Skeletal muscle tissue (tissue), 4 donors: ENCODE results near the gene CLEC4G. TPM values are rescaled to one million over a fixed set of nuclear protein-coding genes. Genes with fewer than 3 reads are reported as not detected.
"Not testable (repeated sequence)": the region's sequence is repeated elsewhere in the genome, so short reads cannot be mapped to it uniquely, and the experiment has no call there.

Experiments
- H3K27ac ChIP-seq: one replicate; pipeline ENCODE4 v1.7.0; 2013; ENCODE audit warnings: mild to moderate bottlenecking, low read depth, low read length, inconsistent platforms
- H3K27me3 ChIP-seq, 3 donors: one replicate each; pipeline ENCODE4 v1.7.0; 2013; ENCODE audit warnings: low read length in 3 of 3; ENCODE audit not compliant: control insufficient read depth in 3 of 3, insufficient read depth in 3 of 3
- H3K36me3 ChIP-seq, 3 donors: one replicate each; pipeline ENCODE4 v1.7.0; 2013; ENCODE audit warnings: low read length in 3 of 3; ENCODE audit not compliant: control insufficient read depth in 3 of 3, insufficient read depth in 3 of 3
- H3K4me1 ChIP-seq, 3 donors: one replicate each; pipeline ENCODE4 v1.7.0; 2013; ENCODE audit warnings: low read length in 3 of 3, mild to moderate bottlenecking in 3 of 3; ENCODE audit not compliant: control insufficient read depth in 3 of 3, insufficient read depth in 3 of 3
- H3K4me3 ChIP-seq, 3 donors: one replicate each; pipeline ENCODE4 v1.7.0; 2013; ENCODE audit warnings: low read length in 3 of 3
- H3K9ac ChIP-seq, 3 donors: one replicate each; pipeline ENCODE4 v1.7.0; 2013; ENCODE audit warnings: low read length in 3 of 3, mild to moderate bottlenecking in 3 of 3, moderate library complexity in 2 of 3, low read depth in 1 of 3
- H3K9me3 ChIP-seq, 3 donors: one replicate each; pipeline ENCODE4 v1.7.0; 2013; ENCODE audit warnings: low read length in 3 of 3; ENCODE audit not compliant: control insufficient read depth in 3 of 3
- total RNA-seq: library from RNA; depleted of rRNA; stranded (reverse); fragments of >200 nt; gene quantifications from one replicate; pipeline ENCODE4 v1.2.3, GENCODE V29; 2014
- donor health status: Osteomylitis.

Gene CLEC4G
- total RNA-seq, 1 donor from 2014 or later = 0.52 TPM

DNA sequence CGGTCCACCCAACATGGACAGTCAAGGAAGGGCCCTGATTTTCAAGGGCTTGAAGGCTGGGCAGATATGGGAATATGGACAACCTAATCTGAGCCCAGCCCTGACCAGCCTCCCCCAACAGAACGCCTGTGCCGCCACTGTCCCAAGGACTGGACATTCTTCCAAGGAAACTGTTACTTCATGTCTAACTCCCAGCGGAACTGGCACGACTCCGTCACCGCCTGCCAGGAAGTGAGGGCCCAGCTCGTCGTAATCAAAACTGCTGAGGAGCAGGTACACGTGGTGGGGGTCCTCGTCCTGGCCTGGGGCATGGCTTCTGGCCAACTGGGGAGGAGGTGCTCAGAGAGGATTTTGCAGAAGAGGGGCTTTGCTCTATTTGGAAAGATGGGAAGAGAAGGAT lies 34.6 kb upstream of the CLEC4G start:
- H3K27ac ChIP-seq = no peak overlapping the region
- no peaks in the 10 kb centered on the region for H3K9me3 ChIP-seq
- peaks cover 0 to 14% (median 10%) of the 10 kb centered on the region in 3 donors for H3K27me3 ChIP-seq
- H3K4me1 ChIP-seq = no peaks in the 10 kb centered on the region
- no peaks in the 10 kb centered on the region for H3K36me3 ChIP-seq
- no peak overlapping the region for H3K9ac ChIP-seq
- H3K4me3 ChIP-seq = no peak overlapping the region

DNA sequence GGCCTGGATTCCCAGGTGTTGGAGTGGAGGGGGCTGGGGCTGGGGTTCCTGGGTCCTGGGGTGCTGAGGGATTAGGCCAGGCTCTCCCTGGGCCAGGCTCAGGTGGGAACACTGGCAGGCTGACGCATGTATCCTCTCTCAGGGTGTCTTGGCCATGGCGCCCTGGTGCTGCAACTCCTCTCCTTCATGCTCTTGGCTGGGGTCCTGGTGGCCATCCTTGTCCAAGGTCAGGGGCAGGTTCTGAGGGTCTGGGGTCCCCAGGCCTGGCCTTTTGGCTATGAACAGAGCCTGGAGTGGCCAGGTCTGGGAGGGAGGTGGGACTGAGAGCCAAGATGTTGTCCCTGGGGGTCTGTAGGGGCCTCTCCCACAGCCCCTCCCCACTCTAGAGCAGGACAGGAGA lies 33.1 kb upstream of the CLEC4G start:
- not testable (repeated sequence) for H3K9ac ChIP-seq, H3K27ac ChIP-seq, H3K36me3 ChIP-seq, H3K9me3 ChIP-seq, H3K4me3 ChIP-seq, H3K4me1 ChIP-seq
- peaks cover 4 to 17% (median 7%) of the 10 kb centered on the region in 3 donors for H3K27me3 ChIP-seq

DNA sequence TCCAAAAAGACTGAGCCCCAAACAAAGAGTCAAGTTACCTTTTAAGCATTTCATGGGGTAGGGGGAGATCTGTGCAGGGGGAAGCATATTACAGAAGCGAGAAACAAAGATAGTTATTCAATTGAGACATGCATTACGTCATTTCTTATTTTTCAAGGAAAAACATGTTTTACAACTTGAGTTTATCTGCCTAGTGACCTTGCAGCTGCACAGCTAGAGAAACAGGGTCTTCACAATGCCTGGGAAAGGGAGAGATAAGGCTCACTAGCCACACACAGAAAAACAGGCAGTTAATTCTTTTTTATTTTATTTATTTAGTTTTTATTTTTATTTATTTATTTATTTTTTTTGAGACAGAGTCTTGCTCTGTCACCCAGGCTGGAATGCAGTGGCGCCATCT lies 32.2 kb upstream of the CLEC4G start:
- H3K4me1 ChIP-seq, H3K36me3 ChIP-seq, H3K9ac ChIP-seq, H3K4me3 ChIP-seq, H3K27ac ChIP-seq: not testable (repeated sequence)
- H3K27me3 ChIP-seq = peaks cover 2 to 17% (median 4%) of the 10 kb centered on the region in 3 donors
- peaks cover 0 to 10% (median 3%) of the 10 kb centered on the region in 3 donors for H3K9me3 ChIP-seq

DNA sequence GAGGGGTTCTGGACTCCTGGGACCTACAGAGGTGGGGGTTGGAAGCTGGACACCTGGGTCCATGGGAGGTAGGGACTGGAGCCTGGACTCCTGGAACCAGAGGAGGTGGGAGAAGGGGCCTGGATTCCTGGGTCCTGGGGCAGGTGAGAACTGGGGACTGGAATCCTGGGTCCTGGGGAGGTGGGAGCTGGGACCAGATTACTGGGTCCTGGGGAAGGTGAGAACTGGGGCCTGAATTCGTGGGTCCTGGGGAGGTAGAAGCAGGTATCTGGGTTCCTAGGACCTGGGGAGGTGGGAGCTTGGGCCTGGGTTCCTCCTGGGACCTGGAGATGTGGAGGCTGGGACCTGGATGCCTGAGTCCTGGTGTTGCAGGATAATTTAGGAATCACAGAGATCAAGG lies 31.8 kb upstream of the CLEC4G start:
- no peaks in the 10 kb centered on the region for H3K36me3 ChIP-seq
- H3K9me3 ChIP-seq = peaks cover 0 to 10% (median 7%) of the 10 kb centered on the region in 3 donors
- H3K27ac ChIP-seq = no peak overlapping the region
- H3K9ac ChIP-seq = no peak overlapping the region
- H3K27me3 ChIP-seq = peaks cover 0 to 17% (median 4%) of the 10 kb centered on the region in 3 donors
- no peaks in the 10 kb centered on the region for H3K4me1 ChIP-seq
- H3K4me3 ChIP-seq = no peak overlapping the region

DNA sequence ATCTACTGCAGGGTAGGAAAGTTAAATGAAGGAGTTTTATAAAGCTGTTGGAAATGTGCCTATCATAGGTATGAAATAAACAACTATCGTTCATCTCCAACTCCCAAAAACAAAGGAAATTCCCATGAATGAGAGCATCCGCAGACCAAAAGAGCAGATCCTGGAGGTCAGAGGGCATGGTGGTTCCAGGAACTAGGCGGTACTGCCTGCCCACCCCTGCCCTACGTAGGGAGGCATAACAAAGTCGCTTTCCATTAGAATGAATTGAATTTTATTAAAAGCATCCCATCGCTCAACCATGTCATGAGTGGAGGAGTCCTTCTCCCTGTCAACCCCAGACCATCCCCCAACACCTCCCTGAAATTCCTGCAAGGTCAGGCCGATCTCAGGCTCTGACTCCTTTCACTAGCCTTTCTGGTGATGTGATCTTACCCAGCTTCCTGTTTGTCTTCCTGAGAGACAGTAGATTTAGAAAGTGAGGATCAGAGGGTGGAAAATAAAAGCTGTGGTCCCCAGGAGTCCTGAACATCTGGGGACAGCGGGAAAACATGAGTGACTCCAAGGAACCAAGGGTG lies 30.9 kb upstream of the CLEC4G start, which contains the start of gene CLEC4M:
TSS of gene CLEC4M (plus strand) at position 525 of the 575 bp plus-strand sequence. CDS start at position 549, 24 bp downstream.
- H3K9me3 ChIP-seq = peaks cover 0 to 10% (median 9%) of the 10 kb centered on the region in 3 donors
- H3K9ac ChIP-seq = no peak within 1 kb of the TSS
- H3K4me3 ChIP-seq = no peak within 1 kb of the TSS
- no peaks in the 10 kb centered on the region for H3K36me3 ChIP-seq
- H3K27me3 ChIP-seq = peaks cover 0 to 15% (median 4%) of the 10 kb centered on the region in 3 donors
- no peaks in the 10 kb centered on the region for H3K4me1 ChIP-seq
- no peak within 1 kb of the TSS for H3K27ac ChIP-seq

DNA sequence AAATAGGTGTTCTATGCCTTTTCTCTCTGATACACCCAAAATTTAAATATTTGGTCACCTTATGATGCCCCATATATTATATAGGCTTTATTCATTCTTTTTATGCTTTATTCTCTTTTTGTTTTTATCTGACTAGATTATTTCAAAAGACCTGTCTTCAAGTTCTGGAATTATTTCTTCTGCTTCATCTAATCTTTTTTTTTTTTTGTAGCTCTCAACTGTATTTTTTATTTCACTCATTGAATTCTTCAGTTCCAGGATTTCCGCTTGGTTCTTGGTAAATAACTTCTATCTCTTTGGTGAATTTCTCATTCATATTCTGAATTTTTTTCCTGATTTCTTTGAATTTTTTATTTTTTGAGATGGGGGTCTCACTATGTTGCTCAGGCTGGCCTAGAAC lies 27.2 kb upstream of the CLEC4G start:
- Histone ChIP-seq H3K9me3 (peaks cover 0 to 16% (median 15%) of the 10 kb centered on the region in 3 donors), H3K27me3 (peaks cover 0 to 12% (median 4%) of the 10 kb centered on the region in 3 donors), H3K27ac (no peak overlapping the region), H3K4me1 (no peaks in the 10 kb centered on the region), H3K4me3 (no peak overlapping the region), H3K36me3 (no peaks in the 10 kb centered on the region), H3K9ac (no peak overlapping the region)

DNA sequence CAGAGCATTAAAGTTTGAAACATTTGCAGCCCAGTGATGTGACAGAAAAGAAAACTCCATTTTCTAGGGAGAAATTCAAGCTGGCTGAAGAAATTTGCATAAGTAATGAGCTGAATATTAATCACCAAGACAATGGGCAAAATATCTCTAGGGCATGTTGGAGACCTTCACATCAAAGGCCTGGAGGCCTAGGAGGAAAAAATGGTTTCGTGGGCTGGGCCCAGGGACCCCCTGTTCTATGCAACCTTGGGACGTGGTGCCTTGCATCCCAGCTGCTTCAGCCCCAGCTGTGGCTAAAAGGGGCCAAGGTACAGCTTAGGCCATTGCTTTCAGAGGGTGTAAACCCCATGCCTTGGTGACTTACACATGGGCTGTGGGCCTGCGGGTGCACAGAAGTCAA lies 25.4 kb upstream of the CLEC4G start:
- H3K4me3 ChIP-seq = no peak overlapping the region
- H3K27ac ChIP-seq = no peak overlapping the region
- H3K9me3 ChIP-seq = peaks cover 0 to 16% (median 15%) of the 10 kb centered on the region in 3 donors
- H3K27me3 ChIP-seq = peaks cover 0 to 9% (median 4%) of the 10 kb centered on the region in 3 donors
- no peaks in the 10 kb centered on the region for H3K36me3 ChIP-seq
- H3K4me1 ChIP-seq = no peaks in the 10 kb centered on the region
- no peak overlapping the region for H3K9ac ChIP-seq

DNA sequence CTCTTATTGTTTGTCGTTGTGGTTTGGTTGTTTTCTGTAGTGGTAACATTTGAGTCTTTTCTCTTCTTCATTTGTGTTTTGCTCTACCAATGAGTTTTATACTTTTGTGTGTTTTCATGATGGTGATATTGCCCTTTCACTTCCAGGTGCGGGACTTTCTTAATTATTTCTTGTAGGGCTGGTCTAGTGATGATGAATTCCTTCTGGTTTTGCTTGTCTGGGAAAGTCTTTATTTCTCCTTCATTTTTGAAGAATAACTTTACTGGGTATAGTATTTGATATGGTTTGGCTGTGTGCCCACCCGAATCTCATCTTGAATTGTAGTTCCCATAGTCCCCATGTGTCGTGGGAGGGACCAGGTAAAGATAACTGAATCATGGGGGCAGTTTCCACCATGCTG lies 24.3 kb upstream of the CLEC4G start:
- peaks cover 0 to 16% (median 15%) of the 10 kb centered on the region in 3 donors for H3K9me3 ChIP-seq
- no peaks in the 10 kb centered on the region for H3K36me3 ChIP-seq
- H3K4me1 ChIP-seq = no peaks in the 10 kb centered on the region

DNA sequence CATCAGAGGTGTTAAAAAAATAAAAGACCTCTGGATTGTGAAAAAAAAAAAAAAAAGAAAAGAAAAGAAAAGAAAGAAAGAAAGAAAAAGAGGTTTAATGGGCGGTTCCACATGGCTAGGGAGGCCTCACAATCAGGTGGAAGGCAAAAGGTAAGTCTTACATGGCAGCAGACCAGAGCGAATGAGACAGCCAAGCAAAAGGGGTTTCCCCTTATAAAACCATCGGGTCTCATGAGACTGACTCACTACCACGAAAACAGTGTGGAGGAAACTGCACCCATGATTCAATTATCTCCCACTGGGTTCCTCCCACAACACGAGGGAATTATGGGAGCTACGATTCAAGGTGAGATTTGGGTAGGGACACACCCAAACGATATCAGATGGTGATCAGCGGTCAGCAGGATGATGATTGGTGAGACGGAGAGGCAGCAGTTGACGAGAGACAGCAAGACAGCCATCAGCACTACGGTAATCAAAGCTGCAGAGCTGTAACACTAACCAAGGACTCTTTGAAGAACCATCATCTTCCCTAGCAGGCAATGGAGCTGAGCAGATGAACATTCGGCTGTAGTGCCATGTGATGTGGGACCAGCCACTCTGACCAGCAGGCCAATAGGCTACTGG lies 19.4 kb upstream of the CLEC4G start:
- H3K27ac ChIP-seq = no peak overlapping the region
- peaks cover 0 to 9% (median 0%) of the 10 kb centered on the region in 3 donors for H3K27me3 ChIP-seq

More for the DNA sequence above, 24.3 kb upstream of the CLEC4G start:
- Histone ChIP-seq H3K27me3 (peaks cover 0 to 9% (median 4%) of the 10 kb centered on the region in 3 donors), H3K4me3 (no peak overlapping the region), H3K9ac (no peak overlapping the region), H3K27ac (no peak overlapping the region)

DNA sequence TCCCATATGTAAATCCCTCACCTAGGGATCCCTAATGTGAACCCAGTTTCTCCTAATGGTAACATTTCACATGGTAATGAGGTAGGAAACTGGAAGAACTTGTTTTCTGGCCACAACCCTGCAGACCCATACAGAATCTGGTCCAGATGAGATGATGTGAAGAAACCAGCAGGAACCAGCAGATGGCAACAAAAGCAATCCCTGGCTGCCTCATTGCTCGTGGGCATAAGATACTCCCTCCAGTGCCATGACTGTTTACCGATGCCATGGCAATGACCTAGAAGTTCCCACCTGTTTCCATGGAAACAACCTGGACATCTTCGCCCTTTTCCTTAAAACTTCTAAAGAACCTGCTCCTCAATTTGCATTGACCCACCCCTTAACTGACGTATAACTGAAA lies 16.8 kb upstream of the CLEC4G start:
- peaks cover 0 to 11% (median 3%) of the 10 kb centered on the region in 3 donors for H3K27me3 ChIP-seq
- no peaks in the 10 kb centered on the region for H3K9me3 ChIP-seq
- no peak overlapping the region for H3K4me3 ChIP-seq
- H3K36me3 ChIP-seq = no peaks in the 10 kb centered on the region
- no peaks in the 10 kb centered on the region for H3K4me1 ChIP-seq
- no peak overlapping the region for H3K27ac ChIP-seq
- no peak overlapping the region for H3K9ac ChIP-seq

More for the DNA sequence above, 19.4 kb upstream of the CLEC4G start:
- Histone ChIP-seq H3K9ac (no peak overlapping the region), H3K36me3 (no peaks in the 10 kb centered on the region), H3K9me3 (peaks cover 0 to 2% (median 0%) of the 10 kb centered on the region in 3 donors), H3K4me1 (no peaks in the 10 kb centered on the region), H3K4me3 (no peak overlapping the region)
